M059J (cell line): ENCODE data around the gene NDOR1. TPM values are rescaled to one million over a fixed set of nuclear protein-coding genes. Genes with fewer than 3 reads are reported as not detected.
"Not testable (repeated sequence)": the region's sequence is repeated elsewhere in the genome, so short reads cannot be mapped to it uniquely, and the experiment has no call there.

Experiments
- DNase-seq: peaks from one replicate; pipeline ENCODE4 v3.0.0-alpha.2; 2012; ENCODE audit warnings: low read depth
- total RNA-seq: library from RNA; depleted of rRNA; stranded (reverse); fragments of >200 nt; shearing (Covaris generic); gene quantifications from 2 replicates; pipeline ENCODE4 v1.2.3, GENCODE V29; 2014

Gene NDOR1
- total RNA-seq, 1 experiment from 2014 or later, result 17.6 TPM

DNA sequence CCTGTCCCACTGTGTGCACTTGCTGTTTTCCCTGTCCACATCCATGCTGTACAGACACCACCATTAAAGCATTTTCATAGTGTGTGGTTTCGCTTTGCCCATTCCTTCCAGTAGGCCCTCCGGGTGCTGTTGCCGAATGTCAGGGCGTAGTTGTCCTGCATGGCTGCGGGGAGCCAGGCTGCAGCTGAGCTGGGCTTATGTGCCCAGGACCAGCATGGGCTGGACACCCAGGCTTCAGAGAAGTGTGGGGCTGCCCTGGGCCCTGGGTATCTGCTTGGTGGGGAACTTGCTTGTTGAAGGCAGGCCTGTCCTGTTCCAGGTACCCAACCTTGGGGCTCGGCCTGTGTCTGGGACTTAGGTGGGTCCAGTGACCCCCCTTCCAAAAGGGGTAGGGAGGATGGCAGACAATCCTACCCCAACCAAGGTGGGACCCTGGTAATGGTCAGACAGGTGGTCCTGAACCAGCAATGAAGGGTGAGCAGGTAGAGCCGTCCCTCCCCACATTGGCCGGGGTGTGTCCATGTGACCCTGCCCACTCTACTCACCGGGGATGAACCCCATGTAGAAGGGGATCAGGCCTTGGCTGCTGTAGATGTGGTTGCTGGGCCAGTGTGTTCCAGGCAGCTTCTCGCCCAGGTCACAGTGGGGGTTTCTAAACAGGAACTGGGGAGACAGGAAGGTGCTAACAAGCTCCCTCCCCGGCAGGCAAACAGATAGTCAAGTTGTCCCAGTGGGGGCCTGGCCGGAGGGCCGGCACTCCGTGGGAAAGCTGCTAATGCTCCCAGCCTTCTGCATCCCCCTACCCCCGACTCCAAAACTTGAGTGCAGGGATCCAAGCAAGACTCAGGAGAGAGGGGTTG lies 38.4 kb downstream of the NDOR1 start:
- peak; percentile 62 for DNase-seq

DNA sequence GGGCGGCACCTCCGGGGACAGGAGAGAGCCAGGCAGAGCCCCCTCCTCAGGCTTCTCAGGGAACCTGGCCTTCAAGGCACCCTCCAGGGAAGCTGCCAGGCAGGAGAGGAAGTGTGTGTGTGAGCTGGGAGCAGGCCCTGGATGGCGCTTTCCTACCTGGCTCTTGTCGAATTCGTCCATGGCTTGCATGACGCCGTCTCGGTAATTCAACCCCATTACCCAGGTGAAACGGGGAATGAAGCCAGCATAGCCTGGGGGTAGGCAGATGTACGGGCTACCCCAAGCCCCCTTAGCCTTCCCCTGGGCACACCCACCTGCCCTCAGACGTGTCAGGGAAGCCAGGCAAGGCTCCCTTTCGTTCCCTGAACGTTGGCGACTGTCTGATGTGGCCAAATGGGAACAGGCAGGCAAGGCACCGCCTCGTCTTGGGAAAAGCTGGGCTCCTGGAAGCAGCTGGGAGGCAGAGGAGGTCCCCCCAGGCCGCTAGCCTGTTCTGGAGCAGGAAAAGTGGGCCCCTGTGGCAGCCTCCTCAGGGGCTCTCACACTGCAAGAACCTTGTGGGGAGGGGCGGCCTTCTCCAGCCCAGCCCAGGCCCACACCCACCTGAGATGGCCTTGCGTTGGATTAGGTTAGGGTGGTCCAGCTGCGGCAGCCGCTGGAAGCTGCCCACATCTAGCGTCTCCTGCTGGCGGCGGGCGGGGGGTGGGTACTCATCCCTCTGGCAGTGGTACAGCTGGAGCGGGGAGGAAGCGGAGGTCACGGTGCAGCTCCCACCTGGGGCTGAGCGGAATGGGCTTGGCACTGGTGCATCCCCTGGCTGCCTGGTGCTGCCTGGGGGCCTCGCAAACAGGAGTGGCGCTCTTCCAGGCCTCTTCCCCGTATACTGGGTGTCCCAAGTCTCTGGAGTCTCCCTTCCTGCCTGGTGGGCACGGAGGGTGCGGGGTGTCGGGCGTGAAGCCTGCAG lies 39.3 kb downstream of the NDOR1 start:
- DNase-seq, result no peak

GRCh38 chr9:137245450-137246421 lies 40.2 kb downstream of the NDOR1 start:
- no peak for DNase-seq

- no peak for DNase-seq
Observed at GRCh38 chr9:137247135-137247915, 41.8 kb downstream of the NDOR1 start.

DNA sequence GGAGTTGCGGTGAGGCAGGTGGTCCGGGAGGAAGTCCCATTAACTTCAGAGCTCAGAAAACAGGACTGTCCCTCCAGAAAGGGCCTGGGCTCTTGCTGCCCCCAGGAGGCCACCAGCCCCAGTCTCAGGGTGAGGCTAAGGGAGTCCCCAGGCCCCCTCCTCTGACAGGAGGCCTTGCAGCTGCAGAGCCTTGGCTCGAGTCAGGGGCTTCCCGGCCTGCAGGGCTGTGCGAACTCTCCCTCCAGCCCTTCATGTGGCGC lies 42.3 kb downstream of the NDOR1 start:
- DNase-seq, result no peak

GRCh38 chr9:137250329-137251193 lies 45.1 kb downstream of the NDOR1 start:
- DNase-seq, result no peak

DNA sequence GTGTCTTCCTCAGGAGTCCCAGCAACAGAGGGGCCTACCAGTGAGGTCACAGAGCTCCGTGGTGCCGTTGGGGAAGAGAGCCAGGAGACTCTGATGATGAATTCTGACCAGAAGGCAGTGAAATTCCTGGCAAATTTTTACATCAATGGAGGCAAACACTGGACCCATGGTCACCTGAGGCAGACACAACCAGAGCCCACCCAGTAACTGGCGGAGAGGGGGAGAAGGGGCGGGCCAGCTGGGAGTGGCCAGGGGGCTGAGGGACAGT lies 45.6 kb downstream of the NDOR1 start, which contains the start of gene STPG3:
TSS of gene STPG3 (plus strand) at position 93 of the 268 bp plus-strand sequence. CDS start at position 94, 1 bp downstream.
- no peak for DNase-seq

- no peak for DNase-seq
Observed at GRCh38 chr9:137251490-137252268, 46.2 kb downstream of the NDOR1 start.

- no peak for DNase-seq
Observed at GRCh38 chr9:137252555-137253506, 47.3 kb downstream of the NDOR1 start.

DNA sequence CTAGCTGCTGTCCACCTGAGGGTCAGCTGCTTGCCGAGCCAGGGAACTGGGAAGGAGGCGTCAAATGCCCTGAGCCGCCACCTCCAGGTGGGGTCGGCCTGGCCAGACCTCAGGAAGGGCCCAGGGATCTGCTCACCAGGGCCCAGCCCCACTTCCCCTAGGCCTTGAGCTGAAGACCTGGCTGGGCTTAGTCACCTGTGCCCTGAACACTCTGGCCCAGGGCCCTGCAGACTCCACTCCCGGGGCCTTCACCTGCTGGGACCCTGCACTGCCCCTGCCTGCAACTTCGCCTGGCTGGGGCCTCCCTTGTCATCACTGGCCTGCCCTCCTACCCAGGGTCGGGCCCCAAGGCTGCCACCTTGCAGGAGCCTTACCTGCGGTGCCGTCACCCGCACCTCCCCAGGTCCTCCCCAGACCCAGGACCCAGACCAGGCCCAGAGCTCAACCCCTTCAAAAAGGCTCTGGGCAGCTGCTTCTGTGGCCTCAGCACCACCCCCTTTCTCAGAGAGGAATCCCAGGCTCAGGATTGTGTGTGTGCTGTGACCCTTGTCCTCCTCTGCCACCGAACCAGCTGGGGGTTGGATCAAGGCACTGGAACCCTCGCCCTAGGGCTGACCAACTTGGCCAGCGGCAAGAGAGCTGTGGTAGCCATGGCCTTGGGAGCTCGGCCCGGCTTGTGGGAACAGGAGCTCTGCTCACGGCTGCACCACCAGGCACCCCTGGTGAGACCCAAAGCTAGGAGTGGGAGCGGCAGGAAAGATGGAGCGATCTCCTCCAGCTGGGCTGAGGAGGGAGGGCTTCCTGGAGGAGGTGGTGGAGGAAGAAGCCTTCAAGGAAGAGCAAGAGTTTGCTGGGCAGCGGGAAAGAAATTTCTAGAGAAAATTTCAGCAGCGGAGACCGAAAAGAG lies 48.5 kb downstream of the NDOR1 start:
- peak; percentile 26 for DNase-seq

DNA sequence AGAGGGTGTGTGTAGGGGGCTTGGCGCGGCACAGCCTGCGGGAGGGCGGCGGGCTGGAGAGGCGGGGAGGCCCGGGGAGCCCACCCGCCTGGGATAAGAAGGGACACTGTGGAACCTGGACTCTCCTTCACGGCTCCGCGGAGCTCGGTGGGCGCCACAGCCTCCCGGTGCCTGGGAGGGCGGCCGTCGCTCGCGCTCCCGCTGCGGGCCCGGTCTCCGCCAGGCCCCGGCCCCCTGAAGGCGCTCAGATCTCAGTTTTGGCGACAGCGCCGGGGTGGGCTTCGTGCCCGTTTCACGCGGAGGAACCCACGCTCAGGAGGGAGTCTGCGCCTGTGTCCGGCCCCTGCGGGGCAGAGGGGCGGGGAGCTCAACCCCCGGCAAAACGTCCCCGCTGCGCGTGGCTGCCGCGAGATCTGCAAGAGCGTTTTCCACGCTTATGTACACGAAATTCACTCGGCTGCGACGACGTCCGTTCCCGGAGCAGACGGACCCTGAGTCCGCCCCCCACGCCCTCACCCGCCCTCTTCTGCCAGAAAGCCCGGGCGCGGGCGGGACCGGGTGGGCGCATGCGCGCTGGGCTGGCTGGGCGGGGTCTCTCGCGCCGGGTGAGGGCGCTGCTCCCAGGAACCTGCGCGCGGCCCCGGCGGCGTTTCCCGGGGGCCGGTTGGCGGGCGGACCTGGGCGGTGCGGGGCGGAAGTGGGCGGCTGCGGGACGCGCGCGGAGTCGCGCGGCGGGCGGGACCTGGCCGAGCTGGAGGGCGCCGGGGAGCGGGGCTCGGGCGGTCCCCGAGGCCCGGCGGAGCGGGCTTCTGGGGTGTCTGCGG lies 49.3 kb downstream of the NDOR1 start, which contains the start of gene NELFB:
TSS of gene NELFB (plus strand) at position 704 of the 824 bp plus-strand sequence.
- peak; percentile 83 for DNase-seq

GRCh38 chr9:137255448-137256114 lies 50.1 kb downstream of the NDOR1 start:
- DNase-seq, result peak; percentile 42

- DNase-seq, result no peak
Observed at GRCh38 chr9:137256362-137256761, 50.9 kb downstream of the NDOR1 start.

GRCh38 chr9:137256856-137257255 lies 51.4 kb downstream of the NDOR1 start:
- DNase-seq, result no peak

GRCh38 chr9:137262173-137262908 lies 56.8 kb downstream of the NDOR1 start:
- DNase-seq, result not testable (repeated sequence)
